NCI-H1436 treated with DMSO at 0.1 percent for 48 hours (cell line): ENCODE measurements around the gene UST.
"Not testable (repeated sequence)": the region's sequence is repeated elsewhere in the genome, so short reads cannot be mapped to it uniquely, and the experiment has no call there.

ENCODE experiments used
- DNase-seq: peaks from one replicate; lab custom pipeline; 2025; lab: John Stamatoyannopoulos, UW

The UST gene

GRCh38 chr6:148951662-148952061 lies 204.8 kb downstream of the UST start:
- DNase-seq, result no peak

- DNase-seq, result no peak
Measured at GRCh38 chr6:148952147-148953035, 205.6 kb downstream of the UST start.

- no peak for DNase-seq
Measured at GRCh38 chr6:148954461-148954860, 207.6 kb downstream of the UST start.

- DNase-seq, result no peak
Measured at GRCh38 chr6:148954934-148955333, 208.1 kb downstream of the UST start.

- DNase-seq, result no peak
Measured at GRCh38 chr6:148955441-148955840, 208.6 kb downstream of the UST start.

- DNase-seq, result not testable (repeated sequence)
Measured at GRCh38 chr6:148956163-148956562, 209.3 kb downstream of the UST start.

- no peak for DNase-seq
Measured at GRCh38 chr6:148957752-148958151, 210.9 kb downstream of the UST start.

GRCh38 chr6:148959008-148959407 lies 212.2 kb downstream of the UST start:
- DNase-seq, result no peak

- no peak for DNase-seq
Measured at GRCh38 chr6:148959501-148959900, 212.7 kb downstream of the UST start.

GRCh38 chr6:148962854-148963515 lies 216.2 kb downstream of the UST start:
- no peak for DNase-seq

GRCh38 chr6:148963738-148964137 lies 216.9 kb downstream of the UST start:
- DNase-seq, result no peak

- DNase-seq, result no peak
Measured at GRCh38 chr6:148964467-148964866, 217.6 kb downstream of the UST start.

- DNase-seq, result no peak
Measured at GRCh38 chr6:148965287-148965686, 218.5 kb downstream of the UST start.

- no peak for DNase-seq
Measured at GRCh38 chr6:148967011-148967520, 220.2 kb downstream of the UST start.

- DNase-seq, result no peak
Measured at GRCh38 chr6:148967541-148967956, 220.7 kb downstream of the UST start.

- DNase-seq, result no peak
Measured at GRCh38 chr6:148968771-148969602, 222.2 kb downstream of the UST start.

- no peak for DNase-seq
Measured at GRCh38 chr6:148969603-148970061, 222.8 kb downstream of the UST start.

GRCh38 chr6:148971031-148971927 lies 224.4 kb downstream of the UST start:
- no peak for DNase-seq

GRCh38 chr6:148972481-148972880 lies 225.7 kb downstream of the UST start:
- DNase-seq, result no peak

GRCh38 chr6:148973538-148974208 lies 226.8 kb downstream of the UST start:
- DNase-seq, result no peak
